Erythroblast (primary cell): ENCODE data around the gene CEP41.

Experiments
- GATA1 ChIP-seq: IDR thresholded peaks from 2 replicates; pipeline ENCODE4 v1.6.1; 2011; ENCODE audit warnings: low read depth, mild to moderate bottlenecking, control low read depth, low read length, moderate library complexity
- POLR2A ChIP-seq: IDR thresholded peaks from 2 replicates; pipeline ENCODE4 v1.6.1; 2011; ENCODE audit warnings: mild to moderate bottlenecking, low read length

GRCh38 chr7:130476297-130477150, 35.7 kb upstream of the CEP41 start:
- TF ChIP-seq GATA1 = no peak
- no peak for TF ChIP-seq POLR2A
